G401 (cell line): ENCODE data around the gene STAB1. TPM values are rescaled to one million over a fixed set of nuclear protein-coding genes. Genes with fewer than 3 reads are reported as not detected.

Source experiments
- total RNA-seq: library from RNA; depleted of rRNA; stranded (reverse); fragments of >200 nt; shearing (Covaris generic); gene quantifications from 2 replicates; pipeline ENCODE4 v1.2.3, GENCODE V29; 2014; rRNA removed

Gene STAB1
- total RNA-seq, 1 experiment from 2014 or later = not detected

Other genes with a start within 250 kb of the STAB1 start
- gene PPM1M, start 249.6 kb upstream of the STAB1 start, total RNA-seq = 0.43 and 1.4 TPM in 2 replicates
- gene WDR82, start 216.7 kb upstream of the STAB1 start, total RNA-seq = 89.2 and 115 TPM in 2 replicates
- gene GLYCTK, start 207.5 kb upstream of the STAB1 start, total RNA-seq = 14.8 and 24.5 TPM in 2 replicates
- 1.2 and 2.5 TPM in 2 replicates for gene DNAH1, start 179.0 kb upstream of the STAB1 start, total RNA-seq
- 149 and 194 TPM in 2 replicates for gene BAP1, start 85.3 kb upstream of the STAB1 start, total RNA-seq
- 6.7 and 8.3 TPM in 2 replicates for gene PHF7, start 84.7 kb upstream of the STAB1 start, total RNA-seq
- 0.10 and 0.98 TPM in 2 replicates for gene SEMA3G, start 50.2 kb upstream of the STAB1 start, total RNA-seq
- 86.7 and 117 TPM in 2 replicates for gene TNNC1, start 41.3 kb upstream of the STAB1 start, total RNA-seq
- gene NISCH, start 39.7 kb upstream of the STAB1 start, total RNA-seq = 25.5 and 28.9 TPM in 2 replicates
- 36.9 and 53.2 TPM in 2 replicates for gene NT5DC2, start 38.5 kb downstream of the STAB1 start, total RNA-seq
- 4.2 and 48.9 TPM in 2 replicates for gene UQCC5, start 41.3 kb downstream of the STAB1 start, total RNA-seq
- gene PBRM1, start 190.6 kb downstream of the STAB1 start, total RNA-seq = 21.6 and 38.4 TPM in 2 replicates
- gene GNL3, start 190.7 kb downstream of the STAB1 start, total RNA-seq = 127 and 216 TPM in 2 replicates
- 77.8 and 104 TPM in 2 replicates for gene GLT8D1, start 210.5 kb downstream of the STAB1 start, total RNA-seq
- gene SPCS1, start 210.8 kb downstream of the STAB1 start, total RNA-seq = 80.3 and 99.9 TPM in 2 replicates